Endothelial cell of umbilical vein (primary cell): Measurements from ENCODE around the gene RIOX2. TPM values are rescaled to one million over a fixed set of nuclear protein-coding genes. Genes with fewer than 3 reads are reported as not detected.

Source experiments
- BruUV-seq: library from RNA; stranded (reverse); fragments of 400-500 nt; replicated peaks from 2 replicates; lab custom pipeline; 2021; lab: Mats Ljungman, UMichigan
- CTCF ChIA-PET: fragments of 300-600, 350-600 bp; sonication (Branson Sonifier 250); formaldehyde crosslinking; loops from one replicate; lab custom pipeline; 2021; ENCODE audit warnings: antibody characterized with exemption, inconsistent platforms; lab: Charles Lee
- POLR2A ChIA-PET: fragments of 300-600, 350-600 bp; sonication (Branson Sonifier 250); formaldehyde crosslinking; loops from one replicate; lab custom pipeline; 2021; ENCODE audit warnings: antibody characterized with exemption, inconsistent platforms; lab: Charles Lee
- DNase-seq: peaks from one replicate; pipeline ENCODE4 v3.0.0-alpha.2; 2011; ENCODE audit warnings: low read depth, low spot score
- FAIRE-seq: peaks from 2 replicates; lab custom pipeline; 2011; peaks lifted over from hg19 to GRCh38; lab: Jason Lieb, UNC
- H2AFZ ChIP-seq: 2 replicates; pipeline ENCODE4 v1.6.0; 2012; ENCODE audit warnings: low read depth, low read length, control low read depth, inconsistent platforms
- H3K27ac ChIP-seq: 2 replicates; pipeline ENCODE4 v1.5.1; 2011; ENCODE audit warnings: low read depth, mild to moderate bottlenecking, control low read depth, low read length, moderate library complexity; ENCODE audit not compliant: insufficient read depth
- H3K27me3 ChIP-seq, 2 experiments: 2 replicates each; pipeline versions ENCODE4 v1.6.0 to v1.6.1; 2011; ENCODE audit warnings: low read length in 2 of 2, mixed read lengths in 1 of 2; ENCODE audit not compliant: control insufficient read depth in 2 of 2, insufficient read depth in 2 of 2
- H3K36me3 ChIP-seq, 2 experiments: 2 replicates in 1 of 2; 3 replicates in 1 of 2; pipeline ENCODE4 v1.5.1; 2011; ENCODE audit warnings: low read length in 2 of 2, mild to moderate bottlenecking in 1 of 2, moderate library complexity in 1 of 2; ENCODE audit not compliant: control insufficient read depth in 2 of 2, insufficient read depth in 2 of 2; ENCODE audit errors: extremely low read depth in 1 of 2
- H3K4me1 ChIP-seq: 3 replicates; pipeline ENCODE4 v1.5.1; 2011; ENCODE audit warnings: mild to moderate bottlenecking, low read length; ENCODE audit not compliant: control insufficient read depth, insufficient read depth; ENCODE audit errors: extremely low read depth
- H3K4me2 ChIP-seq: 2 replicates; pipeline ENCODE4 v1.6.1; 2011; ENCODE audit warnings: low read length, control low read depth, mixed read lengths; ENCODE audit not compliant: insufficient read depth
- H3K4me3 ChIP-seq, 3 experiments: fragments of 200-600 bp in 1 of 3; sonication (generic), shearing (Covaris generic) in 1 of 3; replicated peaks in 1 of 3; 2 replicates each; pipeline ENCODE4 v1.5.1; 2011 to 2016; ENCODE audit warnings: control low read depth in 3 of 3, low read length in 3 of 3, mild to moderate bottlenecking in 2 of 3, inconsistent platforms in 1 of 3, low read depth in 1 of 3, moderate library complexity in 1 of 3; ENCODE audit not compliant: insufficient read depth in 1 of 3
- H3K79me2 ChIP-seq: 2 replicates; pipeline ENCODE4 v1.6.0; 2012; ENCODE audit warnings: low read length, inconsistent platforms; ENCODE audit not compliant: control insufficient read depth, insufficient read depth
- H3K9ac ChIP-seq: replicated peaks from 2 replicates; pipeline ENCODE3; 2011; ENCODE audit warnings: low read length, control low read depth; ENCODE audit not compliant: insufficient read depth; ENCODE audit errors: extremely low read depth
- H3K9me1 ChIP-seq: replicated peaks from 3 replicates; pipeline ENCODE4 v1.6.0; 2011; ENCODE audit warnings: mild to moderate bottlenecking, low read length; ENCODE audit not compliant: control insufficient read depth, insufficient read depth; ENCODE audit errors: extremely low read depth
- H3K9me3 ChIP-seq: replicated peaks from 2 replicates; pipeline ENCODE4 v1.5.1; 2012; ENCODE audit warnings: low read length, inconsistent platforms; ENCODE audit not compliant: control insufficient read depth, insufficient read depth
- H4K20me1 ChIP-seq: replicated peaks from 2 replicates; pipeline ENCODE3; 2011; ENCODE audit warnings: mild to moderate bottlenecking, low read length; ENCODE audit not compliant: control insufficient read depth, insufficient read depth; ENCODE audit errors: extremely low read depth
- EZH2 ChIP-seq: IDR thresholded peaks from 2 replicates; pipeline ENCODE4 v1.6.1; 2012; ENCODE audit warnings: borderline replicate concordance, low read depth, mild to moderate bottlenecking, moderate library complexity, low read length, inconsistent platforms; ENCODE audit not compliant: severe bottlenecking
- FOS ChIP-seq: IDR thresholded peaks from 2 replicates; pipeline ENCODE4 v1.6.1; 2011; ENCODE audit warnings: mild to moderate bottlenecking, low read length, moderate library complexity, borderline replicate concordance; ENCODE audit not compliant: insufficient read depth
- GATA2 ChIP-seq: IDR thresholded peaks from 2 replicates; pipeline ENCODE4 v1.7.0; 2011; ENCODE audit warnings: low read depth, mild to moderate bottlenecking, moderate library complexity, mixed read lengths, low read length; ENCODE audit not compliant: insufficient read length, insufficient read depth
- JUN ChIP-seq: IDR thresholded peaks from 2 replicates; pipeline ENCODE4 v1.6.1; 2011; ENCODE audit warnings: borderline replicate concordance, low read depth; ENCODE audit not compliant: insufficient read length, insufficient read depth
- MYC ChIP-seq: IDR thresholded peaks from one replicate; pipeline ENCODE4 v1.6.1; 2011; ENCODE audit warnings: mild to moderate bottlenecking, low read depth, low read length
- POLR2A ChIP-seq: IDR thresholded peaks from 2 replicates; pipeline ENCODE4 v1.6.1; 2012; ENCODE audit warnings: low read depth, mild to moderate bottlenecking, control low read depth, low read length
- POLR2AphosphoS5 ChIP-seq: IDR thresholded peaks from 2 replicates; pipeline ENCODE4 v1.6.1; 2012; ENCODE audit warnings: low read depth, mild to moderate bottlenecking, control low read depth, low read length, moderate library complexity; ENCODE audit not compliant: insufficient read depth
- dilution Hi-C: fragments of 300-500 bp; cut with MboI; formaldehyde crosslinking; loops from one replicate; pipeline ENCODE4 v1.15.0; 2019; ENCODE audit warnings: low sequenced_read_pairs; ENCODE audit not compliant: extremely low pct_ligation_motif_present
- intact Hi-C: fragments of 100-400 bp; cut with micrococcal nuclease; formaldehyde crosslinking; loops from one replicate; pipeline ENCODE4 v1.10.0; 2022
- polyA plus RNA-seq, 4 experiments: library from polyadenylated mRNA; depleted of rRNA in 3 of 4; stranded (reverse) in 3 of 4; unstranded in 1 of 4; fragments of >200 nt; gene quantifications; 2 replicates each; pipeline versions ENCODE4 v1.2.1 to v1.2.3, GENCODE V29; 2011 to 2012; ENCODE audit warnings: missing spikeins in 1 of 4
- total RNA-seq: library from RNA; stranded (reverse); gene quantifications from 2 replicates; pipeline ENCODE4 v1.2.3, GENCODE V29; 2021
- TF ChIP-seq, protein P1 (sequence below), 2 donors: IDR thresholded peaks; 1 replicate in 1 of 2; 2 replicates in 1 of 2; pipeline ENCODE4 v1.5.1; 2011; ENCODE audit warnings: low read length in 2 of 2, mild to moderate bottlenecking in 2 of 2, moderate library complexity in 2 of 2, control low read depth in 1 of 2, inconsistent platforms in 1 of 2, low read depth in 1 of 2; ENCODE audit not compliant: insufficient read depth in 1 of 2; ENCODE audit errors: extremely low read depth in 1 of 2
- TF ChIP-seq, protein P2 (sequence below): IDR thresholded peaks from 2 replicates; pipeline ENCODE4 v1.6.1; 2011; ENCODE audit not compliant: insufficient read depth, insufficient read length

The RIOX2 gene
- total and polyA plus RNA-seq, 2 donors (not counting 3 experiments of a cell fraction or from before 2014, with no cell fraction given) = 14.5 to 30.5 TPM

DNA sequence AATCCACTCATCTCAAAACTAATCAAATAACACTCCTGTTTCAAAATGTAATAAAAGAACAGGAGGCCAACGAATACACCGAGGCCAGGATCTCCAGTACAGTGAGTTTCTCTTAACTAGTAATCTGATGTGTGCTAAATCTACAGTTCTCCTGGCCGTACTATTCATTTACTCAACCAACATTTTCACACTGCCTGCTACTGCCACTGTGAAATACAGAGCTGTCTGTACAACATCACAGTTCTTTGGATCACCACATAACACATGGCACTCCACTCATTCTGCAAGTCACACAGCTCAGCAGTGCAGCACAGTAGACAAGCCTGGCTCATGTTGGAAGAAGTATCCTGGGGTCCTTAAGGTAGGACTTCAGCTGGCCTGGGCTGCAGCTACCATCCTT is 21.9 kb downstream of the RIOX2 start:
- POLR2A ChIA-PET = no interaction called here
- intact Hi-C loops = no loop called here

More for the DNA sequence above, 21.9 kb downstream of the RIOX2 start:
- Histone ChIP-seq H3K4me3 (no peak overlapping the region), H3K79me2 (no peaks in the 10 kb centered on the region), H3K27ac (no peak overlapping the region), H3K9ac (no peak overlapping the region), H4K20me1 (no peaks in the 10 kb centered on the region), H3K9me1 (no peaks in the 10 kb centered on the region), H3K27me3 (no peaks in the 10 kb centered on the region), H3K9me3 (no peaks in the 10 kb centered on the region), H3K4me2 (no peak overlapping the region), H3K4me1 (no peaks in the 10 kb centered on the region), H2AFZ (no peak overlapping the region), H3K36me3 (peaks cover 22 to 29% of the 10 kb centered on the region in 2 experiments)
- CTCF ChIA-PET = interaction anchor here (2.5 kb wide), 1 partner anchor 73 kb away, joined by 12 read pairs; no protein-coding TSS in a partner anchor
- no TSS peak for BruUV-seq
- dilution Hi-C loops = no loop called here
- TF ChIP-seq POLR2AphosphoS5 = no peak
- TF ChIP-seq FOS = no peak
- TF ChIP-seq, protein P1, sequence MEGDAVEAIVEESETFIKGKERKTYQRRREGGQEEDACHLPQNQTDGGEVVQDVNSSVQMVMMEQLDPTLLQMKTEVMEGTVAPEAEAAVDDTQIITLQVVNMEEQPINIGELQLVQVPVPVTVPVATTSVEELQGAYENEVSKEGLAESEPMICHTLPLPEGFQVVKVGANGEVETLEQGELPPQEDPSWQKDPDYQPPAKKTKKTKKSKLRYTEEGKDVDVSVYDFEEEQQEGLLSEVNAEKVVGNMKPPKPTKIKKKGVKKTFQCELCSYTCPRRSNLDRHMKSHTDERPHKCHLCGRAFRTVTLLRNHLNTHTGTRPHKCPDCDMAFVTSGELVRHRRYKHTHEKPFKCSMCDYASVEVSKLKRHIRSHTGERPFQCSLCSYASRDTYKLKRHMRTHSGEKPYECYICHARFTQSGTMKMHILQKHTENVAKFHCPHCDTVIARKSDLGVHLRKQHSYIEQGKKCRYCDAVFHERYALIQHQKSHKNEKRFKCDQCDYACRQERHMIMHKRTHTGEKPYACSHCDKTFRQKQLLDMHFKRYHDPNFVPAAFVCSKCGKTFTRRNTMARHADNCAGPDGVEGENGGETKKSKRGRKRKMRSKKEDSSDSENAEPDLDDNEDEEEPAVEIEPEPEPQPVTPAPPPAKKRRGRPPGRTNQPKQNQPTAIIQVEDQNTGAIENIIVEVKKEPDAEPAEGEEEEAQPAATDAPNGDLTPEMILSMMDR (IDR thresholded peaks at IDR 0.05; ENCODE audit: extremely low read depth in 1 of 2, insufficient read depth in 1 of 2, low read depth in 1 of 2, low read length in 2 of 2) = no peak
- TF ChIP-seq GATA2 = no peak
- no peak for TF ChIP-seq POLR2A
- TF ChIP-seq MYC = no peak
- no peak for TF ChIP-seq JUN
- TF ChIP-seq, protein P2, sequence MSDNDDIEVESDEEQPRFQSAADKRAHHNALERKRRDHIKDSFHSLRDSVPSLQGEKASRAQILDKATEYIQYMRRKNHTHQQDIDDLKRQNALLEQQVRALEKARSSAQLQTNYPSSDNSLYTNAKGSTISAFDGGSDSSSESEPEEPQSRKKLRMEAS = no peak
- TF ChIP-seq EZH2 = no peak
- DNase-seq = no peak
- FAIRE-seq = no peak
